ENCODE results near the gene SLBP.

- TF ChIP-seq REST (IDR thresholded peaks at IDR 0.05; ENCODE audit: low read depth) (no peak), ZBTB7A (IDR thresholded peaks at IDR 0.05; ENCODE audit: low read depth) (no peak), RAD21 (IDR thresholded peaks at IDR 0.05; ENCODE audit: low read depth) (no peak)
Observed at GRCh38 chr4:1655081-1655480, 57.0 kb downstream of the SLBP start.

Measured in Ishikawa (cell line).